ENCODE data around the gene SLC2A14. TPM values are rescaled to one million over a fixed set of nuclear protein-coding genes. Genes with fewer than 3 reads are reported as not detected.
"Not testable (repeated sequence)": the region's sequence is repeated elsewhere in the genome, so short reads cannot be mapped to it uniquely, and the experiment has no call there.

The SLC2A14 gene
- total RNA-seq, 2 donors from 2014 or later: 3.6 to 8.6 TPM

GRCh38 chr12:7787574-7788293, 85.0 kb downstream of the SLC2A14 start:
- Histone ChIP-seq H3K36me3 (replicated peaks in 1 of 2; ENCODE audit: insufficient read depth in 1 of 2, low read depth in 2 of 2) (no peaks in the 10 kb centered on the region), H3K9me3 (no peaks in the 10 kb centered on the region), H3K27ac (peak overlapping the region in 1 of 4 donors; percentile 39), H3K4me3 (no peak overlapping the region), H3K4me1 (peaks cover 5% of the 10 kb centered on the region), H3K27me3 (no peaks in the 10 kb centered on the region)
- TF ChIP-seq POLR2A (IDR thresholded peaks at IDR 0.05) (no peak), CTCF (IDR thresholded peaks at IDR 0.05) (no peak)
- 22 to 24% methylated on average over 13 of the region's 13 CpGs for WGBS, 2 donors
- intact Hi-C loops (cut with DNase I): no loop called here
- ATAC-seq (peak; percentile 67), DNase-seq (peak; percentile 34 to 73 (median 64))

- WGBS, 2 donors: 52 to 61% methylated on average over 2 of the region's 2 CpGs
Measured at GRCh38 chr12:7784701-7785100, 88.0 kb downstream of the SLC2A14 start.

GRCh38 chr12:7783433-7783832, 89.3 kb downstream of the SLC2A14 start:
- H3K27me3 ChIP-seq; H3K4me1 ChIP-seq; H3K4me3 ChIP-seq; H3K36me3 ChIP-seq (replicated peaks in 1 of 2; ENCODE audit: insufficient read depth in 1 of 2, low read depth in 2 of 2); H3K9me3 ChIP-seq; H3K27ac ChIP-seq; DNase-seq; ATAC-seq; intact Hi-C loops (cut with DNase I): not testable (repeated sequence)
- 87 to 96% methylated on average over 9 of the region's 9 CpGs for WGBS, 2 donors

More at GRCh38 chr12:7784701-7785100, 88.0 kb downstream of the SLC2A14 start:
- H3K36me3 ChIP-seq (replicated peaks in 1 of 2; ENCODE audit: insufficient read depth in 1 of 2, low read depth in 2 of 2): no peaks in the 10 kb centered on the region
- no peak overlapping the region for H3K27ac ChIP-seq
- H3K9me3 ChIP-seq: no peaks in the 10 kb centered on the region
- TF ChIP-seq POLR2A (IDR thresholded peaks at IDR 0.05) (no peak), CTCF (IDR thresholded peaks at IDR 0.05) (no peak)
- peaks cover 5% of the 10 kb centered on the region for H3K4me1 ChIP-seq
- intact Hi-C loops (cut with DNase I): no loop called here
- no peak for DNase-seq
- H3K27me3 ChIP-seq: no peaks in the 10 kb centered on the region
- ATAC-seq: no peak
- H3K4me3 ChIP-seq: no peak overlapping the region

GRCh38 chr12:7782055-7782454, 90.7 kb downstream of the SLC2A14 start:
- no peak overlapping the region for H3K27ac ChIP-seq
- no peak for ATAC-seq
- no peaks in the 10 kb centered on the region for H3K4me1 ChIP-seq
- intact Hi-C loops (cut with DNase I): no loop called here
- WGBS, 2 donors: 86 to 90% methylated on average over 6 of the region's 6 CpGs
- no peak for DNase-seq
- no peaks in the 10 kb centered on the region for H3K27me3 ChIP-seq
- TF ChIP-seq CTCF (IDR thresholded peaks at IDR 0.05) (no peak), POLR2A (IDR thresholded peaks at IDR 0.05) (no peak)
- H3K4me3 ChIP-seq: no peak overlapping the region
- no peaks in the 10 kb centered on the region for H3K36me3 ChIP-seq (replicated peaks in 1 of 2; ENCODE audit: insufficient read depth in 1 of 2, low read depth in 2 of 2)
- no peaks in the 10 kb centered on the region for H3K9me3 ChIP-seq

- intact Hi-C loops (cut with DNase I): no loop called here
- WGBS, 2 donors: 61 to 76% methylated on average over 3 of the region's 3 CpGs
- Histone ChIP-seq H3K4me1 (no peaks in the 10 kb centered on the region), H3K27me3 (no peaks in the 10 kb centered on the region), H3K9me3 (no peaks in the 10 kb centered on the region), H3K4me3 (no peak overlapping the region), H3K27ac (no peak overlapping the region), H3K36me3 (replicated peaks in 1 of 2; ENCODE audit: insufficient read depth in 1 of 2, low read depth in 2 of 2) (no peaks in the 10 kb centered on the region)
- DNase-seq (no peak), ATAC-seq (no peak)
- TF ChIP-seq POLR2A (IDR thresholded peaks at IDR 0.05) (no peak), CTCF (IDR thresholded peaks at IDR 0.05) (no peak)
Measured at GRCh38 chr12:7781274-7781673, 91.4 kb downstream of the SLC2A14 start.

Data from body of pancreas (tissue), 4 donors.